Keratinocyte (primary cell): Measurements from ENCODE around the gene OR5K1. TPM values are rescaled to one million over a fixed set of nuclear protein-coding genes. Genes with fewer than 3 reads are reported as not detected.

ENCODE experiments used
- DNase-seq: peaks from one replicate; pipeline ENCODE4 v3.0.0-alpha.2; 2011; ENCODE audit warnings: low read depth, missing footprints, low spot score
- FAIRE-seq: peaks from 2 replicates; lab custom pipeline; 2011; peaks lifted over from hg19 to GRCh38; lab: Jason Lieb, UNC
- H2AFZ ChIP-seq: 2 replicates; pipeline ENCODE4 v1.6.0; 2012; ENCODE audit warnings: low read length, control low read depth, inconsistent platforms; ENCODE audit not compliant: control insufficient read depth
- H3K27ac ChIP-seq: 2 replicates; pipeline ENCODE4 v1.5.1; 2011; ENCODE audit warnings: low read length; ENCODE audit not compliant: control insufficient read depth, insufficient read depth
- H3K27me3 ChIP-seq: 3 replicates; pipeline ENCODE4 v1.6.0; 2011; ENCODE audit warnings: low read length; ENCODE audit not compliant: control insufficient read depth, insufficient read depth; ENCODE audit errors: extremely low read depth
- H3K36me3 ChIP-seq, 2 experiments: 2 replicates in 1 of 2; 3 replicates in 1 of 2; pipeline ENCODE4 v1.5.1; 2011; ENCODE audit warnings: low read length in 2 of 2, mild to moderate bottlenecking in 1 of 2; ENCODE audit not compliant: control insufficient read depth in 2 of 2, insufficient read depth in 2 of 2; ENCODE audit errors: extremely low read depth in 1 of 2
- H3K4me1 ChIP-seq: 3 replicates; pipeline ENCODE4 v1.5.1; 2011; ENCODE audit warnings: low read length; ENCODE audit not compliant: control insufficient read depth, insufficient read depth; ENCODE audit errors: extremely low read depth
- H3K4me2 ChIP-seq: 3 replicates; pipeline ENCODE4 v1.6.0; 2011; ENCODE audit warnings: low read depth, low read length; ENCODE audit not compliant: control insufficient read depth, insufficient read depth; ENCODE audit errors: extremely low read depth
- H3K4me3 ChIP-seq, 3 experiments: fragments of 200-600 bp in 1 of 3; sonication (generic) in 1 of 3; 2 replicates in 2 of 3; 3 replicates in 1 of 3; pipeline ENCODE4 v1.5.1; 2011 to 2016; ENCODE audit warnings: low read length in 3 of 3, mild to moderate bottlenecking in 3 of 3, control low read depth in 2 of 3, inconsistent platforms in 1 of 3, low read depth in 1 of 3, mixed read lengths in 1 of 3, mixed run types in 1 of 3, moderate library complexity in 1 of 3; ENCODE audit not compliant: control insufficient read depth in 2 of 3, insufficient read depth in 2 of 3; ENCODE audit errors: extremely low read depth in 1 of 3
- H3K79me2 ChIP-seq: 2 replicates; pipeline ENCODE4 v1.6.0; 2012; ENCODE audit warnings: low read length; ENCODE audit not compliant: control insufficient read depth, insufficient read depth
- H3K9ac ChIP-seq: 3 replicates; pipeline ENCODE4 v1.6.0; 2011; ENCODE audit warnings: low read length; ENCODE audit not compliant: control insufficient read depth, insufficient read depth; ENCODE audit errors: extremely low read depth
- H3K9me1 ChIP-seq: 3 replicates; pipeline ENCODE4 v1.6.0; 2011; ENCODE audit warnings: low read length; ENCODE audit not compliant: control insufficient read depth, insufficient read depth; ENCODE audit errors: extremely low read depth
- H3K9me3 ChIP-seq: 2 replicates; pipeline ENCODE4 v1.5.1; 2012; ENCODE audit warnings: low read depth, low read length; ENCODE audit not compliant: control insufficient read depth
- H4K20me1 ChIP-seq: 3 replicates; pipeline ENCODE4 v1.6.0; 2011; ENCODE audit warnings: low read length; ENCODE audit not compliant: control insufficient read depth, insufficient read depth; ENCODE audit errors: extremely low read depth
- CTCF ChIP-seq, 3 experiments: IDR thresholded peaks in 1 of 3; conservative IDR thresholded peaks in 1 of 3; optimal IDR thresholded peaks in 1 of 3; 2 replicates in 2 of 3; 3 replicates in 1 of 3; pipeline versions ENCODE3 to v1.5.1; 2011; ENCODE audit warnings: low read length in 3 of 3, mild to moderate bottlenecking in 3 of 3, moderate library complexity in 2 of 3, control low read depth in 1 of 3, inconsistent platforms in 1 of 3; ENCODE audit not compliant: insufficient read depth in 2 of 3; ENCODE audit errors: extremely low read depth in 1 of 3
- EZH2 ChIP-seq: IDR thresholded peaks from one replicate; pipeline ENCODE4 v1.6.1; 2012; ENCODE audit warnings: inconsistent platforms, mild to moderate bottlenecking, low read length, moderate library complexity
- dilution Hi-C: fragments of 300-500 bp; cut with MboI; formaldehyde crosslinking; loops from one replicate; pipeline ENCODE4 v1.7.0; 2020; ENCODE audit warnings: low sequenced_read_pairs; ENCODE audit not compliant: extremely low pct_ligation_motif_present
- polyA plus RNA-seq, 5 experiments: library from polyadenylated mRNA; depleted of rRNA in 3 of 5; stranded (reverse) in 3 of 5; stranded (forward) in 1 of 5; unstranded in 1 of 5; fragments of >200 nt; gene quantifications; 1 replicate in 1 of 5; 2 replicates in 3 of 5; 3 replicates in 1 of 5; pipeline versions ENCODE4 v1.2.1 to v1.2.3, GENCODE V29; 2011 to 2012; ENCODE audit warnings: missing spikeins in 2 of 5, low read depth in 1 of 5, low replicate concordance in 1 of 5

OR5K1 gene
- polyA plus RNA-seq, 1 donor (not counting 4 experiments of a cell fraction or from before 2014, with no cell fraction given) = not detected

GRCh38 chr3:98504539-98504938 lies 41.5 kb downstream of the OR5K1 start:
- H3K27me3 ChIP-seq = no peaks in the 10 kb centered on the region
- no peaks in the 10 kb centered on the region for H3K9me3 ChIP-seq
- peaks cover 9% of the 10 kb centered on the region for H3K4me1 ChIP-seq
- H3K27ac ChIP-seq = no peak overlapping the region
- H2AFZ ChIP-seq = no peak overlapping the region
- H3K36me3 ChIP-seq = no peaks in the 10 kb centered on the region
- no peak overlapping the region for H3K4me2 ChIP-seq
- H4K20me1 ChIP-seq = no peaks in the 10 kb centered on the region
- H3K4me3 ChIP-seq = no peak overlapping the region
- TF ChIP-seq EZH2 (no peak), CTCF (optimal IDR thresholded peaks at IDR 0.05 in 1 of 3, IDR thresholded peaks at IDR 0.05 in 1 of 3, conservative IDR thresholded peaks at IDR 0.05 in 1 of 3; ENCODE audit: extremely low read depth in 1 of 3, insufficient read depth in 2 of 3, low read length in 3 of 3) (no peak)
- no peak for DNase-seq
- FAIRE-seq = no peak
- H3K9me1 ChIP-seq = no peaks in the 10 kb centered on the region
- H3K79me2 ChIP-seq = no peaks in the 10 kb centered on the region
- dilution Hi-C loops = no loop called here
- H3K9ac ChIP-seq = no peak overlapping the region

- Histone ChIP-seq H4K20me1 (no peaks in the 10 kb centered on the region), H3K9me1 (no peaks in the 10 kb centered on the region), H3K79me2 (no peaks in the 10 kb centered on the region), H3K27me3 (no peaks in the 10 kb centered on the region), H3K4me1 (peaks cover 16% of the 10 kb centered on the region), H2AFZ (no peak overlapping the region), H3K9ac (no peak overlapping the region), H3K27ac (no peak overlapping the region), H3K4me3 (no peak overlapping the region), H3K36me3 (no peaks in the 10 kb centered on the region), H3K4me2 (no peak overlapping the region), H3K9me3 (no peaks in the 10 kb centered on the region)
- no peak for FAIRE-seq
- TF ChIP-seq CTCF (optimal IDR thresholded peaks at IDR 0.05 in 1 of 3, IDR thresholded peaks at IDR 0.05 in 1 of 3, conservative IDR thresholded peaks at IDR 0.05 in 1 of 3; ENCODE audit: extremely low read depth in 1 of 3, insufficient read depth in 2 of 3, low read length in 3 of 3) (no peak), EZH2 (no peak)
- no peak for DNase-seq
- dilution Hi-C loops = no loop called here
Observed at GRCh38 chr3:98508582-98508981, 45.6 kb downstream of the OR5K1 start.
